Caki2 (cell line): ENCODE measurements around the gene SLC26A6. TPM values are rescaled to one million over a fixed set of nuclear protein-coding genes. Genes with fewer than 3 reads are reported as not detected.

ENCODE experiments used
- DNase-seq: peaks from one replicate; pipeline ENCODE4 v3.0.0-alpha.2; 2015; ENCODE audit warnings: low read depth
- in situ Hi-C: cut with HindIII; loops from 2 replicates; pipeline ENCODE4 v1.10.0; 2016; ENCODE audit warnings: low sequenced_read_pairs, low pct_unique_long_range_greater_than_20kb, mixed read lengths
- total RNA-seq: library from RNA; depleted of rRNA; stranded (reverse); fragments of >200 nt; shearing (Covaris generic); gene quantifications from 2 replicates; pipeline ENCODE4 v1.2.3, GENCODE V29; 2014; ENCODE audit warnings: low replicate concordance

SLC26A6 gene
- total RNA-seq, 1 experiment from 2014 or later: 12.8 TPM

GRCh38 chr3:48609088-48610005 lies 25.9 kb downstream of the SLC26A6 start, which contains the start of gene UQCRC1:
Gene UQCRC1, minus strand, starts transcription at chr3:48609646. Its CDS starts 26 bp downstream, at chr3:48609620.
- in situ Hi-C loops: no loop called here
- peak; percentile 79 for DNase-seq

GRCh38 chr3:48607519-48607918 lies 27.7 kb downstream of the SLC26A6 start:
- in situ Hi-C loops: no loop called here
- DNase-seq: no peak

DNA sequence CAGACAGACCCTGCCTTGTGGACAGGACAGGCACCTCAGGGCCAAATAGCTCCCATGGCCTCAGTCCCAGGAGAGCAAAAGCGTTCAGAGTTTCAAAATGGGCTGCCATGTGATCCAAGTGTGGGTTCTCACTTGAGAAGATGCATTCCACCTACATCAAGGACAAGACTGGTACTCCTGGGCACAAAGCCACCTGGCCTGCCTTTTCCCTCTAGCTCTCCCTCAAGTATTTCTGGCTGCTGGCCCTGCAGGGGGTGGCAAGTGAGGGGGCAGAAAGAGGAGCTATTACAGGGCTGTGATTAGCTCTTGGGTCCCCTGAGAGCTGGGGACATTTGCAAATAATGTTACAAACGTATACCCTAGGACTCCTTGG lies 33.7 kb downstream of the SLC26A6 start:
- in situ Hi-C loops: no loop called here
- DNase-seq: no peak

GRCh38 chr3:48600711-48601621 lies 34.3 kb downstream of the SLC26A6 start:
- in situ Hi-C loops: no loop called here
- no peak for DNase-seq

- no peak for DNase-seq
These were observed 35.6 kb downstream of the SLC26A6 start for GRCh38 chr3:48599509-48600285.

GRCh38 chr3:48599077-48599501 lies 36.2 kb downstream of the SLC26A6 start:
- in situ Hi-C loops: no loop called here
- no peak for DNase-seq

More at GRCh38 chr3:48599509-48600285, 35.6 kb downstream of the SLC26A6 start:
- in situ Hi-C loops: no loop called here

DNA sequence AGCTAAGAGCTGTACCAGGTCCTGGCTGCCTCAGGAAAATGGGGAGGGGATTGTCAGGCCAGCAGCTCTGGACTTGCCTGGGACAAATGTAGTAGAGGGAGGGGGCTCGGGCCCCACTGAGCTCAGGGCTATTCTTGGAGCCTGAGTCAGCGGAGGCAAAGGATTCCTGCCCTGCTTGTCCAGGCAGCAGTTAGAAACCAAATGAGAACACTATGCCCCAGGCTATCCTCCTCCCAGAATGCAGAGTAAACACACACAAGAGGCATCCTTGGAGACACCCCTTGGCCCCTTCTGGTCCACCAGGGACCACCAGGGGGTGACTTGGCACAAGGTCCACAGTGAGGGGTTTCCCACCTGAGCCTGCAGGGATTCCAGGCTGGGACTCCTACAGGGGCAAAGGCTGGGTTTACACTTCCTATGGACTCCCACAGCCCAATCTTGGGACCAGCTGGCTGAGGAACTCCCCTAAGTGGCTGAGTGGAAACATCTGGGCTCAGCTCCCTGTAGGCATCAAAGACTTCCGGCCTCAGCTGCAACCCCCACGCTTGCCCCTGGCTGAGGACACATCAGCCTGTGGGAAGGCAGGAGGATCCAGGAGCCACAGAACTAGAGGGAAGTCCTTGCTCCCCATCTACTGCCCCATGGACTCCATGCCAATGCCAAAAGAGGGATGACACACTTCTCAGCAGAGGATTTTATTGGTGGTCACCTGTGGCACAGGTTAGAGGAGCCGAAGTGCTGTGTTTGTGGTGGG lies 36.8 kb downstream of the SLC26A6 start:
- in situ Hi-C loops: no loop called here
- peak; percentile 34 for DNase-seq

DNA sequence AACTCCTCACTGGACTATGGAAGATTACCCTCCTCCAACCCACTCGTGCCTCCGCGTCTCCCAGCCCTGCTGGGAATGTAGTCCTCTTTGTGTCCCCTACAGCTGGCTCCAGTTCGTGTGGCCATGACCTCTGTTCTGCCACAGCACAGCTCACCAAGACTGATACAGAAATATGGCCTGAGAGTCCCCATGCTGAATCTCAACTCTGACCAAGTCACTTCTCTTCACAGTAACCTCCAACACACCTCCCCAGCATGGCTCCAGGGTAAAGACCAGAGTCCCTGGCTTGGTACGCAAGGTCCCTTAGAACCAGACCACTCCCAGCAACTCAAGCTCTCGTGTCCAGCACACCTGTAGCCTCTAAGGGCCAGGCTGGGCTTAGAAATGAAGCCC lies 37.9 kb downstream of the SLC26A6 start:
- DNase-seq: no peak

DNA sequence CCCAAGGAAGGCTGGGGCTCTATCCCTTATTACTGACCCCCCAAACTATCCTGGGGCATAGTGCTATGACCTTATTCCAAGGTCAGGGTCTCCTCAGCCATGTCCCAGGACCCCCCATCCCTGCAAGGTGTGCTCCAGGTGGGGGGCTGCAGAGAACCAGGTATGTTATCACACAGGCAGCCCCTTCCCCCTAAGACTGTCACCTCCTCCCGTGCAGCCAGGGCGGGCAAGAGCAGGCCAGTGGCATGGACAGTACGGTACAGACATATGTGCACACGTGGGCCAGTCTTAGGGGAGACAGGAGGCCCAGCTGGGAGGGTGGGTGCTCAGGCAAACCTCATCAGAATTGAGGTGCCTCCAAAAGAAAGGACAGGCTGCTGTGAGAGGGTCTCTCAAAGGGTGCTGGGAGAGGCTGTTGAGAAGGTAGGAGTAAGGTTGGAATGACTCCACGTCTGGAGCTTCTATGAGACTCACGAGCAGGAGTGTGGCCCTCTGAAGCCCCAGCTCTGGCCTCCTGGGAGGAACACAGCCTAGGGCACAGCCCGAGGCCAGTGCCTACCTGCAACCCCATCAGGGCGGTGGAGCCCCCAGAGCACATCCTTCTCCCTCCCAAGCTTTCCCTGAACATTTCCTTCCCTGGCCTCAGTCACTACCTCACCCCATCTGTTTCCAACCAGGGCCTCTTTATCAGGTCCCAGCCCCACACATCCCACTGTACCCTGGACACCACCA lies 38.4 kb downstream of the SLC26A6 start:
- in situ Hi-C loops: no loop called here
- no peak for DNase-seq

More for the DNA sequence above, 37.9 kb downstream of the SLC26A6 start:
- in situ Hi-C loops: no loop called here

DNA sequence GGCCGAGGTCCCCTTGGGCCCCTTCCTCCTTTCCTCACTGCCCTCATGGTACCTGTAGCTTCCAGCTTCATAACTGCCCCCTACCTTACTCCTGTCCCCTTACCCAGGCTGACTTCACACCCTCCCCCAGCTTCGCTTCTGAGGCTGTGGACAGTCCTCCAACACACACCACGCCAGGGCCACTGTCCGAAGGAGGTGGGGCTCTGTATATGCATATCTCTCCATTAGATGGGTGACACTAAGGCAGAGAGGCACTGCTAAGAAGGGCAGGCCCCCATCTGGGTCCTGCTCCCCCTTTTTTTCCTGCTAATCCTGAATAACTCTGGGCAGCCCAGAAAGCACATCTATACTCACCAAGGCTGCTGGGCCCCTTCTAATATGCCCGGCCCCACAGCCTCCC lies 39.1 kb downstream of the SLC26A6 start:
- in situ Hi-C loops: no loop called here
- no peak for DNase-seq

- in situ Hi-C loops: no loop called here
- peak; percentile 97 for DNase-seq
These were observed 39.6 kb downstream of the SLC26A6 start for GRCh38 chr3:48595526-48596121.

DNA sequence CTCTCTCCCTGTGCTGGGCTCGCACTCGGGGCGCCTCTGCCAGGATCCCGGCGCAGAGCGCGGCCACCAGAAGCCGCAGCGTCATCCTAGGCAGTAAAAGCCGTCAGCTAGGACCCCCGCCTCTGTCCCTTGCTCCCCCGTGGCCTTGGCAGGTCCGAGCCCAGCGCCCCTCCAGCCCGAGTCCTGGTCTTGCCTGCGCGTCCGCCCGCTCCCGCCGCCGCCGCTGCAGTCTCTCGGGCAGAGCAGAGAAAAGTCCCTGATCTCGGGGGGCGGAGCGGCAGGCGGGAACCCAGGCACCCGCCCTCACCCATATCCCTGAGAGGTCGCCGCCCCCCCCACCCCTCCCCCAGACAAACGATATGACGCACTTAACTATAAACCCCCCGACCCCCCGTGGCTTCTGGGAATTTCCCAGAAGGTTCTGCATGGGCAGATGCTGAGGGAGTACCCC lies 40.2 kb downstream of the SLC26A6 start, which contains the start of gene COL7A1:
Gene COL7A1, minus strand, starts transcription at position 255 of the 451 bp plus-strand sequence. Its CDS starts 170 bp downstream, at position 85.
- no peak for DNase-seq
- in situ Hi-C loops: no loop called here

- no peak for DNase-seq
- in situ Hi-C loops: no loop called here
These were observed 40.7 kb downstream of the SLC26A6 start for GRCh38 chr3:48594417-48595049.

DNA sequence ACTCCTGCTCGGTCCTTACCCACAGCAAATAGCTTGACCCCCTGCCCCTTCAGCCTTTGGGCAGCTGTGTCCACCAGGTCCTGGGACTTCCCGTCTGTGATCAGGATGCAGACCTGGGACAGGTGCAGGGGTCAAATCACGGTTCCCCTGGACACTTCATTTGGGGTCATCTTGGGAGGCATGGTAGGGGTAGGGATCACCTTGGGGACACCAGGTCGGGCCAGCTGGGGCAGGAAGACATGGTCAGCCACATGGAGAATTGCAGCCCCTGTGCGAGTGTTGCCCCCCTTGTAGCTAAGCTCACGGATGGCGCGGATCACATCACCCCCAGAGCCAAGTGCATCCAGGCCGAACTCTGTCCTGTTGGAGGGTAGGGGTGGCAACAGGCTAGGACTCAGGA lies 41.9 kb downstream of the SLC26A6 start:
- DNase-seq: no peak
- in situ Hi-C loops: no loop called here

GRCh38 chr3:48592519-48593087 lies 42.7 kb downstream of the SLC26A6 start:
- no peak for DNase-seq
- in situ Hi-C loops: no loop called here
